ENCODE results near the gene MAP6D1. TPM values are rescaled to one million over a fixed set of nuclear protein-coding genes. Genes with fewer than 3 reads are reported as not detected.
A peak's percentile ranks its signal among the peaks of the same experiment; 100 is the strongest.

MAP6D1 gene
- total RNA-seq, 1 donor from 2014 or later = 4.2 TPM

DNA sequence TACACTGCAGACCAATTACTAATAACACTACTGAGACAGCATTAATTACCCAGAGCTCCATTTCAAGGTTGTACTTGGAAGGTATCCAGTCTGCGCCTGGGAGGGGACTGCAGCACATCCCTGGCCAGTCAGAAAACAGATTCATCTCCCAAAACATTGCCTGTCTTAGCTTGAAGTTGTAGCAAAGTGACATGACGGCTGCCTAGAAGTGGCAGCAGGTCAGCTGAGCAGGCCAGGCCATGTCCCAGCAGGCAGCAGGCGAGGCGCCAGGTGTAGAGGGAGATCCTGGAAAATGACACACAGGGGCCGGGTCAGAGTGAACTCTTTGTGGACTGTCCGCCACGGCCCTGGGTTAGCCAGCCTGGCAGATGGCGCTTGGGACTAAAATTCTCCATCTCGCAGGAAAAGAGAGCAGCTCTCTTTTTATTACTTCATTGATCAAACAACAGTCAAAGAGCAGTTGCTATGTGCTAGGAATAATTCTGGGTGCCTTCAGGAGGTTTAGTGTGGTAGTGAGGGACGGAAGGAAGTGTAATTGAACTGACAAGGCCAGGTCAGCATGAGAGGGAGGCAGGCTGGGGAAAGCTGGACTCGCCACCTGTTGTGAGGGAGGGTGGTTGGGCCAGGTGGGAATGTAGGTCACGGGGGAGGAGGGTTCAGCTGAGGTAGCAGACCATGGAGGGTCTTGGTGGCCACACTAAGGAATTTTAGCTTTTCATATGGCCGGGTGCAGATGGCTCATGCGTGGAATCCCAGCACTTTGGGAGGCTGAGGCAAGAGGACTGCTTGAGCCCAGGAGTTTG lies 1.3 kb upstream of the MAP6D1 start:
- Mint-ChIP-seq H3K27ac (ENCODE audit: unreplicated experiment) (peak overlapping the region; percentile 52), H3K9me3 (ENCODE audit: unreplicated experiment) (no peaks in the 10 kb centered on the region), H3K36me3 (ENCODE audit: unreplicated experiment) (peaks cover 11% of the 10 kb centered on the region), H3K27me3 (ENCODE audit: unreplicated experiment) (no peaks in the 10 kb centered on the region), H3K4me1 (ENCODE audit: unreplicated experiment) (peaks cover 20% of the 10 kb centered on the region), H3K4me3 (ENCODE audit: unreplicated experiment) (peak overlapping the region; percentile 68)
- TF ChIP-seq, protein P1, sequence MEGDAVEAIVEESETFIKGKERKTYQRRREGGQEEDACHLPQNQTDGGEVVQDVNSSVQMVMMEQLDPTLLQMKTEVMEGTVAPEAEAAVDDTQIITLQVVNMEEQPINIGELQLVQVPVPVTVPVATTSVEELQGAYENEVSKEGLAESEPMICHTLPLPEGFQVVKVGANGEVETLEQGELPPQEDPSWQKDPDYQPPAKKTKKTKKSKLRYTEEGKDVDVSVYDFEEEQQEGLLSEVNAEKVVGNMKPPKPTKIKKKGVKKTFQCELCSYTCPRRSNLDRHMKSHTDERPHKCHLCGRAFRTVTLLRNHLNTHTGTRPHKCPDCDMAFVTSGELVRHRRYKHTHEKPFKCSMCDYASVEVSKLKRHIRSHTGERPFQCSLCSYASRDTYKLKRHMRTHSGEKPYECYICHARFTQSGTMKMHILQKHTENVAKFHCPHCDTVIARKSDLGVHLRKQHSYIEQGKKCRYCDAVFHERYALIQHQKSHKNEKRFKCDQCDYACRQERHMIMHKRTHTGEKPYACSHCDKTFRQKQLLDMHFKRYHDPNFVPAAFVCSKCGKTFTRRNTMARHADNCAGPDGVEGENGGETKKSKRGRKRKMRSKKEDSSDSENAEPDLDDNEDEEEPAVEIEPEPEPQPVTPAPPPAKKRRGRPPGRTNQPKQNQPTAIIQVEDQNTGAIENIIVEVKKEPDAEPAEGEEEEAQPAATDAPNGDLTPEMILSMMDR (IDR thresholded peaks at IDR 0.05) = no peak
- peak; percentile 75 for DNase-seq (ENCODE audit: extremely low spot score, unreplicated experiment)

DNA sequence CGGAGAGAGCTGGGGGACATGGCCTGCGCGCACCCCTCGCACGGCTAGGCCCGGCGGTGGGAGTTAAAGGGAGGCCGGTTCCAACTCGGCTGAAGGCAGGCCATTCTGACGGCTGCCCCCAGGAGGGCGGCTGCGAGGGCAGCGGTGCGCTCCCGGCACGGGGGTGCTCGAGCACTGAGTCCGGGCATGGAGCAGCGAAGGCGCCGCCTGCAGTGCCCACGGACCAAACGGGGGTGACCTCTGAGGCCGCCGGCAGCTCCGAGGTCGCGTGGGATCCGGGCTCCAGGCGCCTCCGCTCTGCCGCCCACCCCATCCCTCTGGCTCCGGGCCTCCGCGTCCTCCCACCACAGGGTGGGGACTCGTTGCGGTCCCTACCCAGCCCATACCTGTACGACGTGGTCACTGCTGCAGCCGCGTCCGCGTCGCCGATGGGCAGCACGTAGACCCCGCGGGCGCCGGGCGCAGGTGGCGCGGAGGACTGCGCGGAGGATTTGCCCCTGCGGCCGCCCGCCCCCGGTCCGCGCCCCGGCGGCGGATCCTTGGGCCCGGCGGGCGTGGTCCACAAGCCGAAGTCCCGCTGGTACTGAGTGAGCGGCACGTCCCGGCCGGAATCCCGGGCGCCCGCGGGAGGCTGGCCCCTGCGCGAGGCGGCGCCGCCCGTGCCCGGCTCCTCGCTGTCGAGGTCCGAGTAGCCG lies 469 bp downstream of the MAP6D1 start:
- Mint-ChIP-seq H3K9me3 (ENCODE audit: unreplicated experiment) (no peaks in the 10 kb centered on the region), H3K4me1 (ENCODE audit: unreplicated experiment) (peaks cover 20% of the 10 kb centered on the region), H3K27me3 (ENCODE audit: unreplicated experiment) (no peaks in the 10 kb centered on the region), H3K27ac (ENCODE audit: unreplicated experiment) (no peak overlapping the region), H3K36me3 (ENCODE audit: unreplicated experiment) (peaks cover 7% of the 10 kb centered on the region), H3K4me3 (ENCODE audit: unreplicated experiment) (peak overlapping the region; percentile 76)
- DNase-seq (ENCODE audit: extremely low spot score, unreplicated experiment) = no peak
- TF ChIP-seq, protein P1 (IDR thresholded peaks at IDR 0.05) = no peak

DNA sequence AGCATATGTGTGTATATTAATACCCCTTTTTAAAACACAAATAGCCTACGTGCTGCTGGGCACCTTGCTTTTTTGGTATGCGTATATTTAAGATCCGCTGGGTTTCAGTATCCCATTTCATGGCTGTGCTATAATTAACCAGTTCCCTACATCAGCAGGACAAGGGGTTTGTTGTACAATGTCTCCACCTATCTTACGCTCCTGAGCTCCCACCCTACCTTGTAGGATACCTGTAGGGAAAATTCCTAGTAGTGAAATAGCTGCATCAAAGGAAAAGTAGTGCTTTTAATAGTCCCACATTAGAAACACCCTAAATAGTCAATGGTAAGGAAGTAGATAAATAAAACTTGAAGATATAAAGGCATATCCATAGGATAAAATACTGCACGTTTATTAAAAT lies 1.4 kb downstream of the MAP6D1 start:
- Mint-ChIP-seq H3K36me3 (ENCODE audit: unreplicated experiment) (peaks cover under 1% of the 10 kb centered on the region), H3K9me3 (ENCODE audit: unreplicated experiment) (no peaks in the 10 kb centered on the region), H3K4me3 (ENCODE audit: unreplicated experiment) (peak overlapping the region; percentile 76), H3K4me1 (ENCODE audit: unreplicated experiment) (peaks cover 20% of the 10 kb centered on the region), H3K27ac (ENCODE audit: unreplicated experiment) (no peak overlapping the region), H3K27me3 (ENCODE audit: unreplicated experiment) (no peaks in the 10 kb centered on the region)
- DNase-seq (ENCODE audit: extremely low spot score, unreplicated experiment) = no peak
- TF ChIP-seq, protein P1 (IDR thresholded peaks at IDR 0.05) = no peak

DNA sequence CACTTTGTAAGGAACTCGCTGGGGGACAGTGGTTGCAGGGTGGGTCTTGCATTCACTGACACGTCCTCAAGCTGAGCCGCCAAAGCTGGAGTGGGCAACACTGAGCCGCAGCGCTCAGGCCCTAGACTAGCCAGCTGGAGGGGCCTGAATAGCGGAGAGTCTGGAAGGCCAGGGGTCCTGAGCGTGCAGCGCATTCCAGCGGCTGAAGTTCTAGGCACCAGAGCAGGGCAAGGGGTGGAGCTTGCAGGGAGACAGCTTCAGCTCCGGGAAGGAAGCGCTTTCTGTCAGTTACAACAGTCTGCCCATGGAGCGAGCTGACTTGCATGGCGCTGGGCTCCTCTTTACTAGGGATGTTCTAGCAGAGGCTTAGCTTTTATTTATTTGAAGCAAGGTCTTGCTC lies 2.7 kb downstream of the MAP6D1 start:
- H3K27me3 Mint-ChIP-seq (ENCODE audit: unreplicated experiment) = no peaks in the 10 kb centered on the region
- no peaks in the 10 kb centered on the region for H3K9me3 Mint-ChIP-seq (ENCODE audit: unreplicated experiment)
- H3K4me3 Mint-ChIP-seq (ENCODE audit: unreplicated experiment) = no peak overlapping the region
- DNase-seq (ENCODE audit: extremely low spot score, unreplicated experiment) = no peak
- TF ChIP-seq, protein P1 (IDR thresholded peaks at IDR 0.05) = no peak
- no peaks in the 10 kb centered on the region for H3K36me3 Mint-ChIP-seq (ENCODE audit: unreplicated experiment)
- peaks cover 20% of the 10 kb centered on the region for H3K4me1 Mint-ChIP-seq (ENCODE audit: unreplicated experiment)
- H3K27ac Mint-ChIP-seq (ENCODE audit: unreplicated experiment) = no peak overlapping the region

DNA sequence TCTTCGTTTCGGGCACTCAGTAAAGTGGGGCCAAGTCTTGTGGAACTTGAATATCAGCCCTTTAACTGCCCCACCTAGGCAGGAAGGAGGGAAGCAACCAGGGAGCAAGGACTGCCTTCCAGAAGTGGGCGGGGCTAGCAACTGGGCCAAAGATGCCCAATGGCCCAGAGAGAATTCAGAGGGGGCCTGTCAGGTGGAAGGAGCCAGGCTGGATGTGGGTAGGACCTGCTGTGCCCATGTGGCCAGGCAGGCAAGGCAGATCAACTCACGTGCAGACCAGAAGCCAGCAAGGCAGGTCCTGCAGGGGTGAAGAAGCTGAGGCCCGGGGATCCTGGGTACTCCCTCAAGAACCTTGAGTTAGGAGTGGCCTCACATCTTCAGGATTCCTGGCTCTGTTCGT lies 5.5 kb downstream of the MAP6D1 start:
- Mint-ChIP-seq H3K9me3 (ENCODE audit: unreplicated experiment) (no peaks in the 10 kb centered on the region), H3K4me3 (ENCODE audit: unreplicated experiment) (no peak overlapping the region), H3K27ac (ENCODE audit: unreplicated experiment) (no peak overlapping the region), H3K4me1 (ENCODE audit: unreplicated experiment) (peaks cover 14% of the 10 kb centered on the region), H3K36me3 (ENCODE audit: unreplicated experiment) (peaks cover 8% of the 10 kb centered on the region), H3K27me3 (ENCODE audit: unreplicated experiment) (no peaks in the 10 kb centered on the region)
- TF ChIP-seq, protein P1 (IDR thresholded peaks at IDR 0.05) = no peak
- no peak for DNase-seq (ENCODE audit: extremely low spot score, unreplicated experiment)
